Upper lobe of left lung (tissue), 6 donors: Measurements from ENCODE around the gene GALNT8. TPM values are rescaled to one million over a fixed set of nuclear protein-coding genes. Genes with fewer than 3 reads are reported as not detected.

Source experiments
- ATAC-seq, 2 donors: fragments of 200-7000 bp; cut with Tn5 transposase; one replicate each; pipeline ENCODE4 v1.9.1; 2022; ENCODE audit warnings: mild to moderate bottlenecking in 2 of 2, moderate library complexity in 2 of 2; ENCODE audit not compliant: low FRiP score in 2 of 2
- DNase-seq, 2 donors: peaks; one replicate each; pipeline ENCODE4 v3.0.0-alpha.2; 2019 to 2020
- H3K27ac ChIP-seq, 4 donors: fragments of 200-600 bp; sonication (generic); one replicate each; pipeline ENCODE4 v1.5.1; 2016 to 2019
- H3K27me3 ChIP-seq, 4 donors: fragments of 200-600 bp; sonication (generic); one replicate each; pipeline ENCODE4 v1.5.1; 2017 to 2019
- H3K36me3 ChIP-seq, 4 donors: fragments of 200-600 bp; sonication (generic); one replicate each; pipeline ENCODE4 v1.5.1; 2016 to 2019
- H3K4me1 ChIP-seq, 4 donors: fragments of 200-600 bp; sonication (generic); one replicate each; pipeline ENCODE4 v1.5.1; 2018 to 2019
- H3K4me3 ChIP-seq, 4 donors: fragments of 200-600 bp; sonication (generic); one replicate each; pipeline ENCODE4 v1.5.1; 2017 to 2019; ENCODE audit warnings: mild to moderate bottlenecking in 2 of 4, moderate library complexity in 1 of 4
- H3K9me3 ChIP-seq, 4 donors: fragments of 200-600 bp; sonication (generic); one replicate each; pipeline ENCODE4 v1.5.1; 2018 to 2019
- EP300 ChIP-seq, 4 donors: sonication (generic); formaldehyde crosslinking; IDR thresholded peaks; one replicate each; pipeline ENCODE4 v1.5.1; 2017; ENCODE audit warnings: antibody characterized with exemption in 4 of 4, control low read depth in 2 of 4
- POLR2A ChIP-seq, 4 donors: fragments of 450-650 bp; IDR thresholded peaks; one replicate each; pipeline ENCODE4 v1.5.1; 2016 to 2017; ENCODE audit warnings: antibody characterized with exemption in 4 of 4, mild to moderate bottlenecking in 2 of 4
- POLR2AphosphoS5 ChIP-seq, 2 donors: sonication (generic); formaldehyde crosslinking; IDR thresholded peaks; one replicate each; pipeline ENCODE4 v1.5.1; 2017; ENCODE audit warnings: antibody characterized with exemption in 2 of 2
- WGBS, 2 donors: methylation state at CpG; one replicate each; pipeline ENCODE4 v1.1.5; 2017 to 2018; 5-methylcytosine and 5-hydroxymethylcytosine counted together
- total RNA-seq, 6 donors: library from RNA; depleted of rRNA in 4 of 6; stranded (reverse); fragments of >200 nt in 4 of 6; gene quantifications; one replicate each; pipeline versions ENCODE4 v1.1.0 to v1.2.1, GENCODE V29; 2016 to 2021
- TF ChIP-seq, protein P1 (sequence below), 6 experiments: fragments of 450-650 bp in 4 of 6; fragments of 200-600 bp in 2 of 6; sonication (generic) in 2 of 6; IDR thresholded peaks; one replicate each; pipeline ENCODE4 v1.5.1; 2016 to 2019; ENCODE audit warnings: antibody characterized with exemption in 6 of 6
- donor health status: DM: no; HTN: no; CAD: no; lungs with moderate emphysema.
- donor health status: DM: no; HTN: yes; CAD: no; lungs with severe emphysema.

GALNT8 gene
- total RNA-seq, 6 donors from 2014 or later, result 0.14 to 0.94 (median 0.59) TPM; not detected in 1

- TF ChIP-seq EP300 (IDR thresholded peaks at IDR 0.05) (no peak), POLR2AphosphoS5 (IDR thresholded peaks at IDR 0.05) (no peak), POLR2A (IDR thresholded peaks at IDR 0.05) (no peak)
- TF ChIP-seq, protein P1, sequence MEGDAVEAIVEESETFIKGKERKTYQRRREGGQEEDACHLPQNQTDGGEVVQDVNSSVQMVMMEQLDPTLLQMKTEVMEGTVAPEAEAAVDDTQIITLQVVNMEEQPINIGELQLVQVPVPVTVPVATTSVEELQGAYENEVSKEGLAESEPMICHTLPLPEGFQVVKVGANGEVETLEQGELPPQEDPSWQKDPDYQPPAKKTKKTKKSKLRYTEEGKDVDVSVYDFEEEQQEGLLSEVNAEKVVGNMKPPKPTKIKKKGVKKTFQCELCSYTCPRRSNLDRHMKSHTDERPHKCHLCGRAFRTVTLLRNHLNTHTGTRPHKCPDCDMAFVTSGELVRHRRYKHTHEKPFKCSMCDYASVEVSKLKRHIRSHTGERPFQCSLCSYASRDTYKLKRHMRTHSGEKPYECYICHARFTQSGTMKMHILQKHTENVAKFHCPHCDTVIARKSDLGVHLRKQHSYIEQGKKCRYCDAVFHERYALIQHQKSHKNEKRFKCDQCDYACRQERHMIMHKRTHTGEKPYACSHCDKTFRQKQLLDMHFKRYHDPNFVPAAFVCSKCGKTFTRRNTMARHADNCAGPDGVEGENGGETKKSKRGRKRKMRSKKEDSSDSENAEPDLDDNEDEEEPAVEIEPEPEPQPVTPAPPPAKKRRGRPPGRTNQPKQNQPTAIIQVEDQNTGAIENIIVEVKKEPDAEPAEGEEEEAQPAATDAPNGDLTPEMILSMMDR (IDR thresholded peaks at IDR 0.05), result no peak
- Histone ChIP-seq H3K4me1 (no peaks in the 10 kb centered on the region), H3K36me3 (peaks cover 7 to 45% (median 24%) of the 10 kb centered on the region in 4 donors), H3K27ac (no peak overlapping the region), H3K4me3 (no peak overlapping the region), H3K9me3 (no peaks in the 10 kb centered on the region), H3K27me3 (no peaks in the 10 kb centered on the region)
- 93 to 96% methylated on average over 5 of the region's 5 CpGs for WGBS, 2 donors
- ATAC-seq (no peak), DNase-seq (no peak)
Measured at GRCh38 chr12:4690760-4691159, 29.4 kb upstream of the GALNT8 start.

DNA sequence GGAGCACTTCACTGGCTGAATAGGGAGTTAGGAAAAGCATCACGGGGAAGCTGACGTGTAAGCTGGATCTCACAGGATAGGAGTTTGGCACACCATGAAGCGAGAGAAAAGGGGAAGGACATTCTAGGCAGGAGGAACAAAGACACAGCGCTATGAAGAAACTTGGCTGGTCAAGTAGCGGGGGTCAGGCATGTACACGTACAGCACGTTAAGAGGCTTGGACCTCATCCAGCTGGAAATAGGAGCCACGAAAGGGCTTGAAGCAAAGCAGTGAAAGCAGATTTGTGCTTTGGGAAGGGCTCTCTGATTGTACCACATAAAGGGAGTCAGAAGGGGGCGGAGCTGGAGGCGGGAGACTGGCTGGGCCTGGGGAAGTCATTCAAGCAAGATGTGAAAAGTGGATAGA lies 19.6 kb upstream of the GALNT8 start:
- Histone ChIP-seq H3K27ac (no peak overlapping the region), H3K4me1 (no peaks in the 10 kb centered on the region), H3K9me3 (no peaks in the 10 kb centered on the region), H3K27me3 (no peaks in the 10 kb centered on the region), H3K36me3 (no peaks in the 10 kb centered on the region), H3K4me3 (no peak overlapping the region)
- no peak for TF ChIP-seq EP300 (IDR thresholded peaks at IDR 0.05)
- DNase-seq (no peak), ATAC-seq (peak in 1 of 2 donors; percentile 90)
- WGBS, 2 donors, result 51 to 59% methylated on average over 10 of the region's 10 CpGs

GRCh38 chr12:4701395-4702190 lies 18.6 kb upstream of the GALNT8 start:
- peak in 1 of 2 donors; percentile 85 for ATAC-seq

DNA sequence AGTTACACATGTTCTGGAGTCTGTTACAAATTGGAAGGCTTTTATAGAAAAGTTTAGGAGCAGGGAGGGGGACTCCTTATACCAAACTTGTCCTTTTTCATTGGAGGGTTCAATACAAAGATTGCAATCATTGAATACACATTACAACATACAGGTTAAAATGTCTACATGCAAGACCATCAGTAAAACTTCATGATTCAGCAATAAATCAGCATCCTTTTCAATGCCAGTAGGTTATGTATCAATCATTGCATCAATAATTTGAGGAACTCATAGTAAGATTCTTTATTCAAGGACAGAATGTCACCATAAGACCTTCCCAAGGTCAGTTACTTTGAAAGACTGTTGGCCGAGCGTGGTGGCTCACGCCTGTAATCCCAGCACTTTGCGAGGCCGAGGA lies 16.5 kb upstream of the GALNT8 start:
- ATAC-seq, result no peak
- Histone ChIP-seq H3K27me3 (no peaks in the 10 kb centered on the region), H3K9me3 (no peaks in the 10 kb centered on the region), H3K4me1 (no peaks in the 10 kb centered on the region), H3K36me3 (no peaks in the 10 kb centered on the region), H3K27ac (no peak overlapping the region), H3K4me3 (no peak overlapping the region)
- 96 to 98% methylated on average over 5 of the region's 5 CpGs for WGBS, 2 donors
- DNase-seq, result no peak
- no peak for TF ChIP-seq EP300 (IDR thresholded peaks at IDR 0.05)
- TF ChIP-seq, protein P1 (IDR thresholded peaks at IDR 0.05), result no peak
- TF ChIP-seq POLR2A (IDR thresholded peaks at IDR 0.05), result no peak
- TF ChIP-seq POLR2AphosphoS5 (IDR thresholded peaks at IDR 0.05), result no peak

More at GRCh38 chr12:4701395-4702190, 18.6 kb upstream of the GALNT8 start:
- no peak for DNase-seq
- Histone ChIP-seq H3K4me3 (no peak overlapping the region), H3K4me1 (no peaks in the 10 kb centered on the region), H3K27me3 (no peaks in the 10 kb centered on the region), H3K9me3 (no peaks in the 10 kb centered on the region), H3K36me3 (no peaks in the 10 kb centered on the region), H3K27ac (no peak overlapping the region)
- TF ChIP-seq POLR2AphosphoS5 (IDR thresholded peaks at IDR 0.05), result no peak
- no peak for TF ChIP-seq EP300 (IDR thresholded peaks at IDR 0.05)
- no peak for TF ChIP-seq POLR2A (IDR thresholded peaks at IDR 0.05)
- TF ChIP-seq, protein P1 (IDR thresholded peaks at IDR 0.05), result no peak
- WGBS, 2 donors, result 88 to 90% methylated on average over 8 of the region's 8 CpGs

DNA sequence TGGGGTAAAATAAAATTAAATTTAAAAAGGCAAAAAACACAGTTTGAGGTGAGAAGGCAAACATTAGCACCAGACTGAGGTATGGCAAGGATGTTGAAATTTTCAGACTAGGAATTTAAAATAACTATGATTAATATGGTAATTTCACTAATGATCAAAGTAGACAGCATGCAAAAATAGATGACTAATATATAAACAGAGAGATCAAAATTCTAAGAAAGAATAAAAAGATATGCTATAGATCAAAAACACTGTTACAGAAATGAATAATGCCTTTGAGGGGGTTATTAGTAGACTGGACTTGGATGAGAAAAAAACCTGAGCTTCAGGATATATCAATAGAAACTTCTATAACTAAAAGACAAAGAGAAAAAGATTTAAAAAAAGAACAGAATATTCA lies 14.4 kb upstream of the GALNT8 start:
- Histone ChIP-seq H3K9me3 (no peaks in the 10 kb centered on the region), H3K36me3 (no peaks in the 10 kb centered on the region), H3K4me1 (no peaks in the 10 kb centered on the region), H3K27ac (no peak overlapping the region), H3K27me3 (no peaks in the 10 kb centered on the region), H3K4me3 (no peak overlapping the region)
- ATAC-seq (no peak), DNase-seq (no peak)
- TF ChIP-seq POLR2A (IDR thresholded peaks at IDR 0.05) (no peak), POLR2AphosphoS5 (IDR thresholded peaks at IDR 0.05) (no peak), EP300 (IDR thresholded peaks at IDR 0.05) (no peak)
- TF ChIP-seq, protein P1 (IDR thresholded peaks at IDR 0.05), result no peak
